SK-N-SH treated with all-trans-retinoic acid at 6 μM for 48 hours (cell line): ENCODE measurements around the gene ATRNL1.

Experiments used
- ATAC-seq: fragments of 200-7000 bp; cut with Tn5 transposase; 3 replicates; pipeline ENCODE4 v1.9.1; 2020; ENCODE audit warnings: mild to moderate bottlenecking, moderate library complexity
- ARNTL ChIP-seq: fragments of 450-650 bp; formaldehyde crosslinking; IDR thresholded peaks from 2 replicates; pipeline ENCODE4 v1.5.0; 2020; ENCODE audit warnings: low read depth, mild to moderate bottlenecking, moderate library complexity, borderline replicate concordance
- CREB5 ChIP-seq: fragments of 250-450 bp; sonication (Bioruptor Pico); IDR thresholded peaks from 2 replicates; pipeline ENCODE4 v1.5.1; 2020; ENCODE audit warnings: low read depth, mild to moderate bottlenecking, moderate library complexity
- CSDC2 ChIP-seq: fragments of 250-450 bp; sonication (Bioruptor Pico); IDR thresholded peaks from 2 replicates; pipeline ENCODE4 v1.5.0; 2020; ENCODE audit warnings: mild to moderate bottlenecking, moderate library complexity
- CSRNP3 ChIP-seq: fragments of 250-450 bp; sonication (Bioruptor Pico); IDR thresholded peaks from 2 replicates; pipeline ENCODE4 v1.5.1; 2021; ENCODE audit warnings: mild to moderate bottlenecking, moderate library complexity
- ESRRG ChIP-seq: fragments of 250-450 bp; sonication (Bioruptor Pico); IDR thresholded peaks from 2 replicates; pipeline ENCODE4 v1.6.1; 2021; ENCODE audit warnings: mild to moderate bottlenecking
- GLIS3 ChIP-seq: fragments of 250-450 bp; sonication (Bioruptor Pico); IDR thresholded peaks from 2 replicates; pipeline ENCODE4 v1.5.0; 2020; ENCODE audit warnings: mild to moderate bottlenecking, moderate library complexity
- ISL1 ChIP-seq: fragments of 250-450 bp; sonication (Bioruptor Pico); IDR thresholded peaks from 2 replicates; pipeline ENCODE4 v2.1.2; 2022; ENCODE audit warnings: mild to moderate bottlenecking, moderate library complexity
- OSR1 ChIP-seq: fragments of 250-450 bp; sonication (Bioruptor Pico); IDR thresholded peaks from 2 replicates; pipeline ENCODE4 v1.8.0; 2022; ENCODE audit warnings: moderate library complexity, mild to moderate bottlenecking, inconsistent platforms
- PATZ1 ChIP-seq: fragments of 250-450 bp; sonication (Bioruptor Pico); IDR thresholded peaks from 2 replicates; pipeline ENCODE4 v1.8.0; 2020; ENCODE audit warnings: mild to moderate bottlenecking, moderate library complexity, borderline replicate concordance
- POU6F1 ChIP-seq: fragments of 250-450 bp; sonication (Bioruptor Pico); IDR thresholded peaks from 2 replicates; pipeline ENCODE4 v1.8.0; 2021; ENCODE audit warnings: low read depth, mild to moderate bottlenecking, moderate library complexity, borderline replicate concordance
- PPARA ChIP-seq: fragments of 250-450 bp; sonication (Bioruptor Pico); IDR thresholded peaks from 2 replicates; pipeline ENCODE4 v1.5.0; 2020; ENCODE audit warnings: mild to moderate bottlenecking, borderline replicate concordance
- RARB ChIP-seq: fragments of 250-450 bp; sonication (Bioruptor Pico); IDR thresholded peaks from 2 replicates; pipeline ENCODE4 v1.8.0; 2021; ENCODE audit warnings: mild to moderate bottlenecking, moderate library complexity
- TSHZ2 ChIP-seq: fragments of 250-450 bp; sonication (Bioruptor Pico); IDR thresholded peaks from 2 replicates; pipeline ENCODE4 v1.5.0; 2020; ENCODE audit warnings: mild to moderate bottlenecking, moderate library complexity
- ZC3H10 ChIP-seq: fragments of 250-450 bp; sonication (Bioruptor Pico); IDR thresholded peaks from 2 replicates; pipeline ENCODE4 v1.5.1; 2021; ENCODE audit warnings: mild to moderate bottlenecking, moderate library complexity
- ZFP3 ChIP-seq: fragments of 250-450 bp; sonication (Bioruptor Pico); IDR thresholded peaks from 2 replicates; pipeline ENCODE4 v1.5.0; 2020; ENCODE audit warnings: mild to moderate bottlenecking, moderate library complexity
- ZFP30 ChIP-seq: fragments of 450-650 bp; formaldehyde crosslinking; IDR thresholded peaks from 2 replicates; pipeline ENCODE4 v1.5.0; 2022; ENCODE audit warnings: mild to moderate bottlenecking, moderate library complexity
- ZNF565 ChIP-seq: fragments of 450-650 bp; formaldehyde crosslinking; conservative IDR thresholded peaks from 2 replicates; pipeline ENCODE4 v1.5.0; 2020; ENCODE audit warnings: low read depth, mild to moderate bottlenecking, moderate library complexity
- ZNF70 ChIP-seq: fragments of 450-650 bp; formaldehyde crosslinking; IDR thresholded peaks from 2 replicates; pipeline ENCODE4 v1.5.0; 2020; ENCODE audit warnings: mild to moderate bottlenecking, moderate library complexity

Gene ATRNL1

GRCh38 chr10:115948465-115948864 lies 855.3 kb downstream of the ATRNL1 start:
- no peak for TF ChIP-seq OSR1 (CRISPR knock-in tag)
- TF ChIP-seq CREB5 (CRISPR knock-in tag): no peak
- no peak for TF ChIP-seq ZNF565
- TF ChIP-seq PATZ1: no peak
- no peak for TF ChIP-seq POU6F1 (CRISPR knock-in tag)
- no peak for TF ChIP-seq ZFP3 (CRISPR knock-in tag)
- no peak for TF ChIP-seq RARB (CRISPR knock-in tag)
- no peak for TF ChIP-seq ESRRG (CRISPR knock-in tag)
- TF ChIP-seq ARNTL (CRISPR knock-in tag): no peak
- TF ChIP-seq CSRNP3 (CRISPR knock-in tag): no peak
- TF ChIP-seq CSDC2: no peak
- no peak for TF ChIP-seq TSHZ2 (CRISPR knock-in tag)
- no peak for TF ChIP-seq ZC3H10 (CRISPR knock-in tag)
- TF ChIP-seq ZNF70: no peak
- no peak for TF ChIP-seq ZFP30 (CRISPR knock-in tag)
- no peak for TF ChIP-seq GLIS3 (CRISPR knock-in tag)
- peak; percentile 75 for ATAC-seq

- TF ChIP-seq ZNF565 (no peak), CSDC2 (no peak), PPARA (no peak), ESRRG (CRISPR knock-in tag) (no peak)
- ATAC-seq: no peak
Observed at GRCh38 chr10:115949282-115949844, 856.2 kb downstream of the ATRNL1 start.

- ATAC-seq: no peak
- no peak for TF ChIP-seq PATZ1
- no peak for TF ChIP-seq RARB (CRISPR knock-in tag)
- no peak for TF ChIP-seq CSRNP3 (CRISPR knock-in tag)
- no peak for TF ChIP-seq ZNF565
- TF ChIP-seq ZFP30 (CRISPR knock-in tag): no peak
- TF ChIP-seq GLIS3 (CRISPR knock-in tag): no peak
- TF ChIP-seq CREB5 (CRISPR knock-in tag): no peak
- TF ChIP-seq OSR1 (CRISPR knock-in tag): no peak
- no peak for TF ChIP-seq ARNTL (CRISPR knock-in tag)
- no peak for TF ChIP-seq ISL1 (CRISPR knock-in tag)
- TF ChIP-seq TSHZ2 (CRISPR knock-in tag): no peak
Observed at GRCh38 chr10:115950320-115950719, 857.2 kb downstream of the ATRNL1 start.
